Brain pericyte (primary cell): ENCODE measurements around the gene LAMA4.
A peak's percentile ranks its signal among the peaks of the same experiment; 100 is the strongest.

Experiments
- DNase-seq: peaks from one replicate; pipeline ENCODE4 v3.0.0-alpha.2; 2012; ENCODE audit warnings: low read depth, low spot score

Gene LAMA4

DNA sequence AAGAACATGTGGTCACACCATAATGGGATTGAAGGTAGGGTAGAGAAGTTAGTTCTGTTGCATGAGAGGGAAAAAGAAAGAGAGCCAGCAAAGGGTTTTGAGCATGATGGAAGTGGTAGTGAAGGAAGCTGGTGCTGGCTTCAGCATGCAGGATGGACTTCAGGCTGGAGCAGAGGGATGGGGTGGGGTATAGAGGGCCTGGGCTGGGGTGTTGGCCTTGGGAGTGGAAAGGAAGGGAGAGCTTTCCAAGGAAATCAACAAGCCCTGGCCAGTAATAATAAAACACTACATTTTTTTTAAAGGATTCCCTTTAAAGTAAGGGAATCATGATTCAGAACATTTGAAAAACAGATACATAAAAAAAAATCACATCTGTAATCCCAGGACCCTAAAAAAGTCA, 61.2 kb downstream of the LAMA4 start:
- no peak for DNase-seq

DNA sequence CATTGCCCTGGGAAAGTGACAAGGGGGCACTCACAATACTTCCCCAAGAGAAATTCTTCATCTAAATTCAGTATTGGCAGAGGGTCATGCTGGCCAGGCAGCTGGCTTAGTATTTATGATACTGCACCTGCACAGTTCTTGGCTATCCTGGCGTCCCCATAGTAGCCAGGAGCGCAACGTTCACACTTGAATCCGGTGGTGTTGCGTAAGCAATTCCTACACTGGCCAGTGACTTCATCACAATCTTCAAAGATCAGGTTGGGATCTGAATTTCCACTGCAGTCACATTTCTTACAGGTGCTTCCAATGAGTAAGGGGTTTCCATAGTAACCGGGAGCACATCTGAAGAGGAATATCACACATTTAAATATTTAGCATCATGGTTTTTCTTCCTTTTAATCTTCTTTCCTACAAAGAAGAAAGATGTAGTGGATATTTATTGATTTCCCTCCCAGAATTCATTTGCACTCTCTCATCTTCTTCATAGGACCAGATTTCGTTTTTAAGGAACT, 62.8 kb downstream of the LAMA4 start:
- DNase-seq = no peak

DNA sequence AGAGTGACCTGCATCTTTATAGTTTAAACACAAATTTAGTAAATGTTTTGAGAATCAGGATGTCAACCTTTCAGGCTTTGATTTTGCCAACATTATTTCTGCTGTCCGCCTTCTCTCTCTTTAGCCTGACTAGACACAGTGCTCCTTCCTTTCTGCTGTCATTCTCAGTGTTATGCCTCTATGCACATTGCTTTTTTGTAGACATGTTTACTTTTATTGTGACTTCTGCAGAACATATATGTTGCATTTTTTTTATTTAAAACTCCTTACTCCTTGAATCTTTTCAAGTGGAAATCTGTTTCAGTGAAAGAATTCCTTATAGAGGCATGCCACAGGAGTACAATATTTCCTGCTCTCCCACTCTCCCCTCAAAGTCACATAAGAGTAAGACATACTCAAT, 64.2 kb downstream of the LAMA4 start:
- DNase-seq = no peak

DNA sequence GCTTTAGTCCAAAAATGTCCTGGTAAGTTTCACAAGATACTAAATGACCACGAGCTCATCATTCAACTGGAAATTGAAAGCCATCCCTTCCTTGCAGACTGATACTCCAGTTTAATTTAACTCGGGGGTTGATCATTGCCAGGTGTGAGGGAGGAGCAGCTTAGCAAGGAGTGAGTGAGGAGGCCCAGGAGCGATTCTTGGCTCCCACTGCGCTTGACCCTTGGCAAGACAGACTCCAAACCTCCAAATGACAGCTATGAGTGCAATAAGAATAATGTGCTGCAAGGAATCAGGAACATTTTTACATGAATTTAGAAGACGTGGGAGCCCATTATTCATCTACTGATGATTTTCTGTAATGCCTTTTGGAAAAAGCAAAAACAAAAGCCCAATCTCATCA, 64.9 kb downstream of the LAMA4 start:
- DNase-seq = no peak

DNA sequence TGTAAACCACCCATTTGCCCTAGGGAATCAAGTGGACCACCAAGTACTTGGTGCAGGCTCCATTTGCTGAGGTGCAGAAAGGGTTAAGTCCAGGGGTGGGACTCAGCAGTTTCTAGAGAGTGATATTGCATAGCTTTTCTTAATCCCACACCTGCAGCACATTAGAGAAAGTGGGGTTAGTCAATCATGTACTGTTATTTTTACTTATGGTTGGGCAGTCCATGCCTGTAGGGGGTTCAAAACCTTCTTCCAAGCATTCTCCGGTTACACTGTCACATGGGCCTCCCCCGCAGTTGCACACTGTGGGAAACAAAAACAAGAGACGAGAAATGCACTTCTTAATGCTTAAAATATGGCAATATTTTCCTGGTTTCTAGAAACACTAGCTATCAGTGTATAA, 65.5 kb downstream of the LAMA4 start:
- DNase-seq = peak; percentile 88

GRCh38 chr6:112187736-112188135, 66.6 kb downstream of the LAMA4 start:
- no peak for DNase-seq

DNA sequence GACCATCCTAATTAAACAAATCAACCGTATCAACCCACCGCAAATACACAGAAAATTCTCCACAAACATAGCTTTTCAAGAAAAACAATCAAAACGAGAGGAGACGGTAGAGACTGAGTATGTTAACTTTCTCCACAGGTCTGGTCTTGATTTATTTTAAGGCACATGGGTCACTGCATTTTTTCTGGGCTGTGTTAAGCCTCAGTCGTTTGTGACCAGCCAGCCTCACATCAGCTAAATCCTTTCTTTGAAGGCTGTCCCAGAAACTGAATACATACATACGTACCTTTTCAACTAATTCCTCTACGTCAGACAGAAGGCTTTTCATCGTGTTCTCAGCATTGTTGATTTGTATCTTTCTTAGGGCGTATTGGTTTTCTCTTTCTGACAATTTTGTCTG, 69.4 kb downstream of the LAMA4 start:
- no peak for DNase-seq

GRCh38 chr6:112183271-112183671, 71.1 kb downstream of the LAMA4 start:
- DNase-seq = peak; percentile 68

GRCh38 chr6:112181130-112181529, 73.2 kb downstream of the LAMA4 start:
- no peak for DNase-seq

DNA sequence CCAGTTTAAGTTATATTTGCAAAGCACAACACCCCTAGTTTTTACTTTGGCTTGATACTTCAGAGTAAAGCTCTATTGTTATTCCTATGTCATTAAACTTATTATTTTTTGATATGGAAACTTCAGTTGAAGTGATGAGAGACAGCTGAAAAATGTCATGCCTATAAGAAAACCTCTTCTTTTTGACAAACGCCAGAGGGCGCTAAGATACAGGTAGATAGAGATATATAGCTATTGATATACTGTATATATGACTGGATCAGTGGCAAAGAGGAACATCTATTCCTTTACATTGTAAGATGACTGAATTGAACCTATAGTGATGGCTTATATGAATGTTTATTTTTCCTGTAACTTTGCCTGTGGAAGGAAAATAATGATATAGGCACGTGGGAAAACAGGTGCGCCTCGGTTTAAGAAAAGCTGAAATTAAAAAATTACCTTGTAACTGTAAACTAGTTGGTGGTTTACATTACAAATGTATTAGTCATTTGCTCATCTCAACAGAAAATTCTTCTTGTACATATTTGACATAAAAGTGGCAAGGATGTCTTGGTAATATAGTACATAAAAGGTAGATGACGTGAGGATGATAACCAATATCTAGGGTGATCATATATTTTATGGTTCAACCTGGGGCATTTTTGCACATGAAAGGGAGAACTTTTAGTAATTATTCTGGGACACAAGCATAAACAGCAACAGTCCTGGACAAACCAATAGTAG, 74.1 kb downstream of the LAMA4 start:
- no peak for DNase-seq

DNA sequence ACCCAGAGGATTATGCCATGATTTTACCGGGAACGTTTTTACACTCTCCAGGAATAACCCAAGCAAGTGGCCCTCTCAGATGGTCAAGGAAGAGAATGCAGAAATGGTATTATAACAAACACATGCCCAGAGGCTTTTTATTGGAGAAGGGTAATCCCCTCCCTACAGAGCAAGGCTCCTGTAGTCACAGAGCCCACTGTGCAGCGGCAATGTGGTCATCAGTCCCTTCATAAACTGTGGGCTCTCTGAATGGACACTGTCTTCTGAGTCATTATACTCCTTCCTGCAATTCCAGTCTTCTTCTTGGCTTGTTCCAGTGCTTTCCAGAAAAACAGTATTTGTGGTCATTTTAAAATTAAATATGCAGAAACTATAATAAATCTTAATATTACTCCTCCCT, 74.7 kb downstream of the LAMA4 start:
- DNase-seq = no peak

GRCh38 chr6:112178846-112179245, 75.5 kb downstream of the LAMA4 start:
- no peak for DNase-seq

- no peak for DNase-seq
These were observed 77.3 kb downstream of the LAMA4 start for GRCh38 chr6:112177092-112177491.

- DNase-seq = no peak
These were observed 78.2 kb downstream of the LAMA4 start for GRCh38 chr6:112176175-112176574.

DNA sequence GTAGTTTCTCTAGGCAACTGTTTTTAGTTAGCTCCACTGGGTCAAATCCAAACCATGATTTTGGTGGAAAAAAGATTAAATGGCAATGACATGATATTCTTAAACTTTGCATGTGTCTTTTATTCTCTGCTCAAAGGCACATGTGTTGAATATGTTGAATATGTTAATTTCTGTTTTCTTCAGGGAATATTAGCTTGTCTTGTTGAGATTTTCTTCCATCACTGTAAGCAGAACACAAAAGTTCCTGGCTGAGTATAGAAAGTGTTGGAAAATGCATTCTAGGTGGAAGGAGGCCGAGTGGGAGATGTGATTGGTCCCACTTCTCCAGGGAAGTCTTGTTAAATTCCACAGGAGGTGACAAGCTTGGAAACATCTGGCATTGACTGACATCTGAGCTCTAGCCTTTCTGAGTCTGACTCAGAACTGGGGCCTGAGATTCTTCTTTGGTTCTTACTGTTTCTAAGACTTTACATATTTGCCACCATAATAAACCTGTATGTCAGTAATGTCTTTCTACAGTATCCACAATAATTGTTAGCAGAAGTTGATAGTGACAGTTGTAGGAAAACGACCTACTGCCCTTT, 81.1 kb downstream of the LAMA4 start:
- no peak for DNase-seq

DNA sequence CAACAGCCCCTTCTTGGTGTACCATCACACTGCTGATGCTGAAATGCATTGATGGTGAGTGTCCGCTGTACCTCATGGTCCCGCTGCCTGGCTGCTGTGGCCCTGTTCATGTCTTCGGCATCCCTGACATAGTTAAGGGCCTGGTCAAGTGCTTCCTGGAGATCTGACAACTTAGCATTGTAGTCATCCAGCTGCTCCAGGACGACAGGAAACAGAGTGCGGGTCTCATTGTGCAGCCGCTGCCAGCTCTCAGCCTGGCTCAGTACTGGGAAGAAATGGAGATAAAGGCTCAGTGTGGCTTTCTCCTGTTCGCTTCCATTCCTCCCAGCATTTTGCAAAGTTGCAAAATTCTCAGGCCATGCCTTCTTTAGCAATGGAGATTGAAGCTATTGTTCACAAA, 81.8 kb downstream of the LAMA4 start:
- no peak for DNase-seq

DNA sequence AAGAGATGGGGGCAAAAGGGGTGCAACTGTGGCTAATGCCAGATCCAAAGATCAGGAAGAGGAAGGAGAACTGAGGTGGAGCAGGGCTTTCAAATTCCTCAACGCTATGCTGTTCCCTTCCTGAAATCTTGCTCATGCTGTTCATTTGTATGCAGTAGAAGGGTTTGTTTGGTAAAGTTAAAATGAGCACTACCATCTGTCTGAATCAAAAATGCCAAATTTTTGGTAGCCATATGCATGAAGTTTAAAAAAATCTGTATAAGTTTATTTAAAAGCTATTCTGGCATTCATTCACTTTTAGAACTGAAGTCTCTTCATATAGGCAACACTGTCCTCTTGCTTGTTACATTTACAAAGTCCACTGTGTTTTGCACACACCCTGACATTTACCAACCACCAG, 84.8 kb downstream of the LAMA4 start:
- no peak for DNase-seq

DNA sequence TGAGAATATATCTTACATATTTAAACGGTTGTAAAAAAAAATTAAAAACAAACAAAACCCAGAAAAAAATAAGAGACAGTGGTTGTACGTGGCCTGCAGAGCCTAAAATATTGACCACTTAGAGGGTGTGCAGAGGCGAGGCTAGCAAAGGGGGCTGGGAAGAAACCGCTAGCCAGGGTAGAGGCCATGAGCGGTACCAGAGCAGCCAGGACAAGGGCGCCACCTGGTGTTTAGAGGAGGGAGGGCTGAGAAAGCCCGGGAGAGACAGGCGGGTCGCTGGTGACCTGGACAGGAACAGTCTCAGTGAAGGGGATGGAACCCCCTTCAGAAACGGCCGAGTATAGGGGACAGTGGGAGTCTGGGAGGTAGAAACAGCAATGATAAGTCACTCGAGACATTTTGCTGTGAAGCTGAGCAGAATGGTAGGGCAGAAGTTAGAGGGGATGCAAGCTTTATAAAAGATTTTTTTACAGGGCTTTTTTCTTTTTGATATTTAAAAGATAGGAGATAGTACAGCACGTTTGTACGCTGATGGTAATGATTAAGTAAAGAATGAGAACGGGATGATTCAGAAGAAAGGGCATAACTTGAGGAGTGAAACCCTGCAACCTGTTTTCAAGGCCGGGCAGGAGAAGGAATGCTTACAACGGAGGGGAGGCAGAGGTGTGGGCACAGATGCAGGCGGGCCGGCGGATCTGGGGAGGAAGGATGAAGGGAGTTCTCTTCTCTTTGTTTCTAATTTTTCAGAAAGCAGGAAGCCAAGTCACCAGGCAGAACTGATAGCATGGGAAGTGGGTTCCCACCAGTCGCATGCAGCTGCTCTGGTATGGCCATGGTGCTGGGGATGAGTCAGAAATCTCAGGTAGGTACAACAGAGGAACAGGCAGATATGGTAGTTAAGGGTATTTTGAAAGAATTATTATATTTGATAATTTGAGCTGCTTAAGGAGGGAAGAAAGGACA, 90.8 kb downstream of the LAMA4 start:
- no peak for DNase-seq

DNA sequence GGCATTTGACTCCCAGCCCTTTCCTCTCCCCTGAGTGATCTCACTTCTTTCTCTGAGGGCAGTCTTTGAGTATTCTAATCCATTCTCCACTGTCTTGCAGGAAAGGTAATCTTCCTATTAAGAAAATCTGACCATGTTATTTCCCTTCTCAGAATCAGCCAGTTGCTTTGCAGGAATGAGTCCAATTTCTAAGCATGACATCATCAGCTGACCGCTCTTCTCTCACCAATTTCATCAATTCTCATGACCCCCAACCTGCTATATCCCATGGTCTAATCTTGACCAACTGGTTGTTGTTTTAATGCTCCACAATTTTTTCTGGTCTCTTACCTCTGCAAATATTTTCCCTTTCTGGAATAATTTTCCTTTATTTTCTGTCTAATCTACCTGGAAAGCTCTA, 93.6 kb downstream of the LAMA4 start:
- no peak for DNase-seq

DNA sequence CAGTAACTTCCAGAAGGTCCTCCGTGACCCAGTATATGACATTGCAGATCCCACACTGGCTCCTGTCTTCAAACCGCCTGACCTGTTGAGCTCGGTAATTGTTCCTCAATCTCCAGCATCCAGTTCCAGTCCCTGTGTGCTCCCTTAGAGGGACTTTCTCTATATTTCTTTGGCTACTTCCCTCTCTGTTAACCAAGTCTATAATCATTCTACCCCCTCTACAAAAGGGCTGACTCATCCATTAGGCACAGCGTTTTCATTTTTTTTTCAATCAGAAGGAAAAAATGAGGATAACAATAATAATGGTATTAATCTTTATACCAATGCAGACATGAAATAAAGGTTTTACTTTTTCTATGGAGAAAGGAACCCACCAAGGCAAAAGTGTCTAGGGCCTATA, 97.7 kb downstream of the LAMA4 start:
- DNase-seq = no peak

DNA sequence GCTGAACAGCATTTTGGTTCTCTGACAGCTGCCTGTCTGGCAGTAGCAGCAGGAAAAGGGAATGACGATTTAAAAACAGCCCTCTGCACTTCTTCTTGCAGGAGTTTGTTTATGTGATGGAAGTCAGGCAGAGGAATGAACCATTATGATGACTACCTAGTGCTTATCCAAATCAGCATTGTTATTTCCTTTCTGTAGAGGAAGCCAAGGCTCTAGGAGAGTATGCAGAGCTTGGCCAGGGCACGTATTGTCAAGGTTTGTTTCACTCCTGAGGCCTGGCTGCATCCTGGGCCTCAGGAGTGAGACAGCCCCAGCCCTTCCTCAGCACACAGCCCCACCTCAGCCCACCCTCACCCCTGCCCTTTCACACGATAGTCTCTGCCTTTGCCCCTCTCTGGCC, 98.5 kb downstream of the LAMA4 start:
- no peak for DNase-seq

DNA sequence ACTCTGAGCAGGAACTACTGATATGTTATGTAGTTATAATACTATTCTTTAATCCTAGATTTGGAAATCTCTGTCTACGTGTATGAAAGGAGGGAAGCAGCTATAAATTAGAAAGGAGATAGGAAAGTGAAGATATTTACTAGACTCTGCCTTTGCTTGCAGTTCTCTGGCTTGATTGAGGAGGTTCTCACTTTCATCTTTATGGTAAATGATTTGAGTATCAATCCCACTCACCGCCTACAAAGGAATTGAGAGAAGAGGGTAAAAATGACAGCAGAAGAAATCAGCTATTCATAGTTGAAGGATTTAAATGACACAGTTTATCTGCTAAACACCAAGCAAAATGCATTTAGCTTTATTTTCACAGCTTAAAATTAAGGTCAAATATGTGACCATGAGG, 99.7 kb downstream of the LAMA4 start:
- no peak for DNase-seq
